ENCODE results near the gene GXYLT2. TPM values are rescaled to one million over a fixed set of nuclear protein-coding genes. Genes with fewer than 3 reads are reported as not detected.

GXYLT2 gene
- total RNA-seq, 1 experiment from 2014 or later, result 7.0 TPM

DNA sequence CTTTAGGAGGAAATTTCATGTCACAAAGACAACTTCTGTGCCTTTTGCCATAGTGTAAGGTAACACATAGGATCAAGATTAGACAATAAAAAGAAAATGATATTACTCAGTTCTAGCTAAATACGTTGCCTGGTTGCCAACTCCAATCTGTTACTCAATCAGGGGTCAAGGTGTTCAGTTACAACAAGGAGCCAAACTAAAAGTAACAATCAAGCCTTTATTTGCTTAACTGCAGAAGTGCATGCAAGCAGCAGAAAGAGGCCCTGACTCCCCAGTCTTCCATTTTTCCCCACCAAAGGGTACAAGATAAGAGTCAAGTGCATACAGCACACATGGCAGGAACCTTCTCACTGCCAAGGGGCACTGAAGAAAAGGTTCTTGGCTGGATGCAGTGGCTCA is 80.4 kb downstream of the GXYLT2 start:
- Histone ChIP-seq H3K4me1 (no peaks in the 10 kb centered on the region), H3K27me3 (no peaks in the 10 kb centered on the region), H3K9me3 (replicated peaks) (no peaks in the 10 kb centered on the region), H3K36me3 (no peaks in the 10 kb centered on the region), H3K27ac (no peak overlapping the region), H3K4me3 (no peak overlapping the region)
- no peak for DNase-seq

DNA sequence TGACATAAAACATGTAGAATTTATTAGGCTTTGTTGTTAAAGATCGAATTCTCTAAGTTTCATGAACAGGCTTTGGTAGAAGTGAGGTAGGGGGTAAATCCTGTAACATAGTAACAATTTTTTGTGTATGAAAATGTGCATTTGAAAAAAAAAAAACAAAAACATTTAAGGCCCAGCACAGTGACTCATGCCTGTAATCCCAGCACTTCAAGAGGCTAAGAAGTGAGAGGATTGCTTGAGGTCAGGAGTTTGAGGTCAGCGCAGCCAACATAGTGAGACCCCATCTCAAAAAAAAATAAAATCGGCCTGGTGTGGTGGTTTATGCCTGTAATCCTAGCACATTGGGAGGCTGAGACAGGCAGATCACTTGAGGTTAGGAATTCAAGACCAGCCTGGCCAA is 81.9 kb downstream of the GXYLT2 start:
- Histone ChIP-seq H3K27ac (no peak overlapping the region), H3K4me3 (no peak overlapping the region), H3K9me3 (replicated peaks) (no peaks in the 10 kb centered on the region), H3K27me3 (no peaks in the 10 kb centered on the region), H3K4me1 (no peaks in the 10 kb centered on the region), H3K36me3 (no peaks in the 10 kb centered on the region)
- no peak for DNase-seq

DNA sequence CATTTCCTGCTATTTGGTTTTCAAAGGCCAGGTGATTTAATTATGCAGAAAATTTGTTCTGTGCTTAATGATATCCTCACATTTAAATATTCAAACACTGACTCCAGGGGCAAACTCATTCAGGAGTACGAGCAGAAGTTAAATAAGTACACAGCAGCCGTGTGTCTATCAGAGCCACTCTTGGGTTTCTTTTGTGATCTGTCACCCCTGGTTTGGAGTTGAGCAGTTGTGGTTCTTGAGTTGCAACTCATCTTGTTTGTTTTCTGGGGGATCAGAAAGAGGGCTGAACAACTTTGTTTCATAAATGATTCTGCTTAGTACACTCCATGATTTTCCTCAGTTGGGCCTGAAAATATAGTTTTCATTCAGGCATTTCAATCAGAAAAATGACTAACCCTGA is 83.1 kb downstream of the GXYLT2 start:
- H3K36me3 ChIP-seq, result no peaks in the 10 kb centered on the region
- no peaks in the 10 kb centered on the region for H3K9me3 ChIP-seq (replicated peaks)
- DNase-seq, result no peak
- H3K4me1 ChIP-seq, result no peaks in the 10 kb centered on the region
- no peaks in the 10 kb centered on the region for H3K27me3 ChIP-seq
- no peak overlapping the region for H3K4me3 ChIP-seq
- H3K27ac ChIP-seq, result no peak overlapping the region

GRCh38 chr3:72972706-72973030 is 84.8 kb downstream of the GXYLT2 start:
- no peak for DNase-seq
- Histone ChIP-seq H3K36me3 (no peaks in the 10 kb centered on the region), H3K27me3 (no peaks in the 10 kb centered on the region), H3K4me3 (no peak overlapping the region), H3K27ac (no peak overlapping the region), H3K4me1 (no peaks in the 10 kb centered on the region), H3K9me3 (replicated peaks) (no peaks in the 10 kb centered on the region)

DNA sequence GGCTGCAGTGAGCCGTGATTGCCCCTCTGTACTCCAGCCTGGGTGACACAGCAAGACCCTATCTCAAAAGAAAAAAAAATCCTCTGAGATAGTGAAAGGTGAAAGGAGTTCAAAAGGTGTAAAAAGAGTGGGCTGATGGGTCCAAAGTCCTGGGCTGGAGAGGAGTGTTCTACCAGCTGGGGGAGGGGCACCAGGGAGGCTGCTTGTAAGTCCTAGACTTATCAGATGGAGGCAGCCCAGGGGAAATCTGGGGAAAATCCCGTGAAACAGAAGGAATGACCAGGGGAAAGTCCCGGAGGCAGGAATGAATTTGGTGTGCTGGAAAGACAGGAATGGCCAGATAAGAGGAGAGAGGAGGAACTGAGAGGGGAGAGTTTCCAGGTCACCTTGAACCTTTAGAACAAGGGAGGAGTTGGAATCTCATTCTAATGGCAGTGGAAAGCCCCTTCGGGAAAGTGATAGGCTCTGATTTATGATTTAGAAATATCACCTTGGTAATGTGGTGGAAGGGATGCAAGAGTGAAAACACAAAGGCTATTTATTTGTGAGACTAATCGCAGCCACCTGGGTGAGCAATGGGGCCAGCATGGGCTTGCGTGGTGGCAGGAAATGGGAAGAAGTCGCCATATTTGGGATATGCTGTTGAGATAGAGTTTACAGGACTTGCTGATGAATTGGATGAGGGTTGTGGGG is 85.3 kb downstream of the GXYLT2 start:
- no peak for DNase-seq

GRCh38 chr3:72973786-72974185 is 85.9 kb downstream of the GXYLT2 start:
- H3K9me3 ChIP-seq (replicated peaks), result no peaks in the 10 kb centered on the region
- DNase-seq, result no peak
- H3K36me3 ChIP-seq, result no peaks in the 10 kb centered on the region
- H3K4me1 ChIP-seq, result no peaks in the 10 kb centered on the region
- no peaks in the 10 kb centered on the region for H3K27me3 ChIP-seq
- no peak overlapping the region for H3K27ac ChIP-seq
- H3K4me3 ChIP-seq, result no peak overlapping the region

More for the DNA sequence above, 85.3 kb downstream of the GXYLT2 start:
- no peaks in the 10 kb centered on the region for H3K36me3 ChIP-seq
- H3K4me3 ChIP-seq, result no peak overlapping the region
- H3K4me1 ChIP-seq, result no peaks in the 10 kb centered on the region
- H3K9me3 ChIP-seq (replicated peaks), result no peaks in the 10 kb centered on the region
- no peaks in the 10 kb centered on the region for H3K27me3 ChIP-seq
- no peak overlapping the region for H3K27ac ChIP-seq

GRCh38 chr3:72974956-72975355 is 87.1 kb downstream of the GXYLT2 start:
- no peak overlapping the region for H3K4me3 ChIP-seq
- no peak overlapping the region for H3K27ac ChIP-seq
- H3K9me3 ChIP-seq (replicated peaks), result no peaks in the 10 kb centered on the region
- H3K27me3 ChIP-seq, result no peaks in the 10 kb centered on the region
- no peaks in the 10 kb centered on the region for H3K4me1 ChIP-seq
- H3K36me3 ChIP-seq, result no peaks in the 10 kb centered on the region
- no peak for DNase-seq

DNA sequence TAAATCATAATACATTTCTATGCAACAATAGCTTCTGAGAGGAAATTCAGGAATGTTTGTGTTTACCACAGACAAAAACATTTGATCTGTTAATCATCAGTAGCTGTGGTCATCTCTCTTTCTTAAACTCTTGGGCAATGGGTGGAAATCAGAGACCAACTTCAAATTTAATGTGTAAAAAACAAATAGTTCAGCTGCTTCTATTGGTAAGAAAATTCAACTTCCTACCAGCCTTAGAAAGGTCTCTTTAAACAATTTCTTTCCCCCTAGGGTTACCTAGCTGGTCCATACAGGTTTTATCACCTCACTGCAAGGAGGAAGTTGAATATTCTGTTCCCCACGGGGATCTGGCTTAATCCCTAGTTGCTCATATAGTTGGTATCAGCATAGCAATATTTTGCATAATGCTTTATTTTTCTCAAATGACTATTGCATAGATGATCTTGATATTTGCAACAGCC is 88.5 kb downstream of the GXYLT2 start:
- DNase-seq, result no peak
- Histone ChIP-seq H3K9me3 (replicated peaks) (no peaks in the 10 kb centered on the region), H3K27ac (no peak overlapping the region)

GRCh38 chr3:72977060-72977808 is 89.4 kb downstream of the GXYLT2 start:
- Histone ChIP-seq H3K36me3 (no peaks in the 10 kb centered on the region), H3K9me3 (replicated peaks) (no peaks in the 10 kb centered on the region), H3K27ac (no peak overlapping the region), H3K4me1 (no peaks in the 10 kb centered on the region), H3K4me3 (no peak overlapping the region), H3K27me3 (no peaks in the 10 kb centered on the region)
- DNase-seq, result no peak

More for the DNA sequence above, 88.5 kb downstream of the GXYLT2 start:
- H3K27me3 ChIP-seq, result no peaks in the 10 kb centered on the region
- no peaks in the 10 kb centered on the region for H3K36me3 ChIP-seq
- no peak overlapping the region for H3K4me3 ChIP-seq
- no peaks in the 10 kb centered on the region for H3K4me1 ChIP-seq

DNA sequence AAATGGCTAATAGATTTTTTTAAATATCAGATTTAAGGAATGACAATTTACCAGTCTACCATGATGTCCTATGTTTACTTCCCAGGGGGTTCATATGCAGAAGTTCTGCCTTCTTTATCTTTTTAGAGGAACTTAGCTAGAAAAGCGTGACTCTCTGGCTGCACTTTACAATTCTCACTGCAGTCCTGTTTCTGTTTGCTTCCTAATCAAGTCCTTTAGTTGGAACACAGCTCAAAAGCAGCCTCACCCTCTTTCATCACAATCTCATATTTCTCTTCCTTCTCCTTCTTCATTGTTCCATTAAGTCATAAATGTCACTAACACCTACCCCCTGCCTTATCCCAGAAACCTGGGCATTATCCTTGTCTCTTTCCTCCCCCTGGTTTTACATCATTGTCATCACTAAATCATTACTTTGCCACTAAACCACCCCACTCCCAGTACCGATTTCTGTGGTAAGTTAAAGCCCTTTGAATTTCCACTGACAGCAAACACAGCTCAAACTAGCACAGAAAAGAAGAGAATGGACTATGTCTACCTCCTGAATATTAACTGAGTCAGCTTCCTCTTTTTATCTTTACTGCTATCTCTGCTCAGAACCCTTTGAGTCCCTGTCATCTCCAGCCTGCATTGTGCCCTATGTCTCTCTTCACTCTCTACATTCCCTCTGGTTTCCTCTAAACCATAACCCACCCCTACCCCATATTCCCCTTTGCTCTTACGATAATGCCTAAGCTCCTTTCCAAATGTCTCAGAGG is 94.9 kb downstream of the GXYLT2 start:
- Histone ChIP-seq H3K4me1 (no peaks in the 10 kb centered on the region), H3K9me3 (replicated peaks) (no peaks in the 10 kb centered on the region), H3K27ac (no peak overlapping the region), H3K4me3 (no peak overlapping the region), H3K36me3 (no peaks in the 10 kb centered on the region), H3K27me3 (no peaks in the 10 kb centered on the region)
- DNase-seq, result no peak

- Histone ChIP-seq H3K27ac (no peak overlapping the region), H3K36me3 (no peaks in the 10 kb centered on the region), H3K4me1 (no peaks in the 10 kb centered on the region), H3K9me3 (replicated peaks) (no peaks in the 10 kb centered on the region), H3K4me3 (no peak overlapping the region), H3K27me3 (no peaks in the 10 kb centered on the region)
- DNase-seq, result no peak
Observed at GRCh38 chr3:72985576-72985975, 97.7 kb downstream of the GXYLT2 start.

- no peaks in the 10 kb centered on the region for H3K36me3 ChIP-seq
- DNase-seq, result no peak
- H3K4me1 ChIP-seq, result 0 out of 2 replicates have a peak, but pooled peaks cover 3% of the 10 kb centered on the region
- H3K27me3 ChIP-seq, result no peaks in the 10 kb centered on the region
- H3K9me3 ChIP-seq (replicated peaks), result no peaks in the 10 kb centered on the region
- no peak overlapping the region for H3K4me3 ChIP-seq
- H3K27ac ChIP-seq, result no peak overlapping the region
Observed at GRCh38 chr3:72990701-72991395, 103.0 kb downstream of the GXYLT2 start.

- no peaks in the 10 kb centered on the region for H3K36me3 ChIP-seq
- H3K27ac ChIP-seq, result no peak overlapping the region
- no peak for DNase-seq
- H3K9me3 ChIP-seq (replicated peaks), result no peaks in the 10 kb centered on the region
- H3K4me1 ChIP-seq, result 0 out of 2 replicates have a peak, but pooled peaks cover 5% of the 10 kb centered on the region
- H3K27me3 ChIP-seq, result no peaks in the 10 kb centered on the region
- H3K4me3 ChIP-seq, result no peak overlapping the region
Observed at GRCh38 chr3:72991522-72991921, 103.7 kb downstream of the GXYLT2 start.

DNA sequence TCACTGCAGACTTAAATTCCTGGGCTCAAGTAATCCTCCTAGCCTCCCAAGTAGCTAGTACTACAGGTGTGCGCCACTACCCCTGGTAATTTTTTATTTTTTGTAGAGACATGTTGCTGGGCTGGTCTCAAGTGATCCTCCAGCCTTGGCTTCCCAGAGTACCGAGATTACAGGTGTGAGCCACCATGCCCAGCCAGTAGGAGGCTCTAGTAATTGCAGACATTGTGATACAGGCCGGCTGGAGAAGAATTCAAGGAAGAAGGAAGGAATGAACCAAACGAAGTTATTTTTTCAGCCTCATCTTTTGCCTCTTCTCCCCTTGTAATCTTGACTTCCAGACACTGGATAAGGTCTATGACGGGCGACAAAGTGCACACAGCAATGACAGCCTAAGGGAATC is 105.5 kb downstream of the GXYLT2 start:
- no peaks in the 10 kb centered on the region for H3K9me3 ChIP-seq (replicated peaks)
- no peak for DNase-seq
- no peak overlapping the region for H3K27ac ChIP-seq
- H3K27me3 ChIP-seq, result no peaks in the 10 kb centered on the region
- H3K4me1 ChIP-seq, result peaks cover 8% of the 10 kb centered on the region; the same call in 1 of the 2 replicates
- H3K36me3 ChIP-seq, result peaks cover 5% of the 10 kb centered on the region; the same call in 1 of the 2 replicates
- no peak overlapping the region for H3K4me3 ChIP-seq

Measured in SJCRH30 (cell line).